GM18517 (cell line): ENCODE results near the gene KLC1.

Experiments
- ATAC-seq: cut with Tn5 transposase; IDR thresholded peaks from one replicate; pipeline ENCODE4 v1.9.1; 2021; ENCODE audit warnings: mild to moderate bottlenecking, moderate library complexity; ENCODE audit not compliant: unreplicated experiment

Gene KLC1

DNA sequence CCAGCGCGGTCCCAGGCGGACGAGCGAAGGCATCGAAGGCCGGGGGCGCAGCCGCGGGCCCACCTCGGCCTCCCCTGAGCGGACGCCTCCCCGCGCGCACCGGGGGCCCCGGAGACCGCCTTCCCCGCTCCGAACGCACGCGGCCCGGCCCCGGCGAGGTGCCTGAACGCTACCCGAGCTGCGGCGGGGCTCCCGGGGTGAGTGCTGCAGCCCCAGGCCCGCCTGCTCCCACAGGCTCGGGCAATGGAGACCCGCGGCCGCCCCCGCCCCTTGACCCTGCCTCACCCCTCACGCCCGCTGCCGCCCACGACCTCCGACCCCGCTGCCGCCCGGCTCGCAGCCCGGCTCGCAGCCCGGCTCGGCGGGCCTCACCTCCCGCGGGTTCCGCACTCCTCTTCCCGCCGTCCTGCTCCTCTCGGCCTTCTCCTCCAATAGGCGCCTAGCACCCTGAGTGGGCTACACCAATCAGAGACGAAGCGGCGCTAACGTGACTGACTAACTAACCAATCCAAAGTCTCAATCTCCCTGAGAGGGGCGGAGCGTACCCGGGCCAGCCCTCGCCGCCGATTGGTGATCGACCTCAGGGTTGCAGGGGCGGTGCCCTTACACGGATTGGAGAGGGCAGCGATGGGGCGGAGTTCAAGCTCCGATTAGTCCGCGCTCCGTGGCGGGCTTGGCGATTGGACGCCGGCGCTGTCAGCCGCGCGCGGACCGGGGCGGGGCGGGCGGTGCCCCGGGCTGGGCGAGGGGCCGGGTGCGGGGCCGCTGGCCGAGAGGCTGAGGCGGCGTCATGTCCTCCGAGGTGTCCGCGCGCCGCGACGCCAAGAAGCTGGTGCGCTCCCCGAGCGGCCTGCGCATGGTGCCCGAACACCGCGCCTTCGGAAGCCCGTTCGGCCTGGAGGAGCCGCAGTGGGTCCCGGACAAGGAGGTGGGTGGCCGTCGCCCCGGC, 86.3 kb downstream of the KLC1 start, which contains the start of the genes XRCC3 and ZFYVE21:
Gene XRCC3, minus strand, starts transcription at position 400 of the 949 bp plus-strand sequence. CDS start 4,364 bp downstream, outside the sequence.
Gene ZFYVE21, plus strand, starts transcription at position 759 of the 949 bp plus-strand sequence. Its CDS starts 32 bp downstream, at position 791.
- peak; percentile 98 for ATAC-seq

DNA sequence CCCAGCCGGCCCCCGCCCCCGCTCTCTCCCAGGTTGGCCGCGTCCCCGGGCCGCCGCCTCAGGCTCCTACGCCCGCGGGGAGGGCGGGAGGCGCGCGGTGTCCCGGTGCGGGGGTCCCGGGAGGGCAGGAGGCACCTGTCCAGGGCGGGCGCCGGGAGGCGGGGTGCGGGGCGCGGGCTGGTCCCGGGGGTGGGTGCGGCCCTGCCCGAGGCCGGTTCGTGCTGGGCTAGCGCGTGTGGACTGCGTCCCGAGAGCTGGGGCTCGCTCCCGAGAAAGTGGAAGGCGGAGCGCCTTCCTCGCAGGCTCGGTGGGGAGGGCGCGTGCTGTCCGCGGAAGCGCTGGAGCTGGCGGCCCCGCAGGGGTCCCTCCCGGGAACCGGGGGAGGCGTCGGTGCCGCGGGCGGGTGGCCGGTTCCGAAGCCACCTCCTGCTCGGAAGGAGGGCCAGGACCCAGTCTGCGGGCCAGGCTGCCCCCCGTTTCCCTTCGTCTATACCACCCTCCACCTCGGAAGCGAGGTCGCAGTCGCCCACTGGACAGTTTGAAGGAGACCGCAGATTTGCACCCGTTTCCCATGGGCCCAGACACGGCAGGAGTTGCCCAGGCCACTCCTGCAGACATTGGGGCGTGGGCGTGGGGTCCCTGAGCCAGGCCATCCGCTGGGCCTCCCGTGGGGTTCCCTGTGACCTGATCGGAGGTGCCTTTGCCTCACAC, 87.2 kb downstream of the KLC1 start:
- ATAC-seq, result no peak

DNA sequence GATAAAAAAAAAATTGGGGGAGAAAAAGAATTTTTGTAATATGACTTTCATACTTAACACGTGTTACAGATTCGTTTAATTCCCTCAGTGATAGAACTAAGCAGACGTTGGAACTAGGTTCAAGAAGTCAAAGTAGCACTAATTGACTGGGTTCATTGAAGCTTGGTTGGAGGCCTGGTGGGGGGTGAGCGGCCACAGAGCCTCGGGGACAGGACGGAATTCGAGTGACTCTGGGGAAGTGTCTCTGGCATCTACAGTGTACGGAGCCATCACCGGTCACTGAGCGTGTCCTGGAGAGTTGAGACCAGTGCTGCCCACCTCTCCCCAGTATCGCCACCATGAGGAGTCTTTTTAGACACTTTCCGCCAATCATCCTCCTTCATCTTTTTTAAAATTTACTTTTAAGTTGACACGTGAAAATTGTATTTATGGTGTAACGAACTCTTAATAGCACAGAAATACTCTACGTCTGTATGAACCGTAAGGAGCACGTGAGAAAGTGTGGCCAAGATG, 87.9 kb downstream of the KLC1 start:
- no peak for ATAC-seq

DNA sequence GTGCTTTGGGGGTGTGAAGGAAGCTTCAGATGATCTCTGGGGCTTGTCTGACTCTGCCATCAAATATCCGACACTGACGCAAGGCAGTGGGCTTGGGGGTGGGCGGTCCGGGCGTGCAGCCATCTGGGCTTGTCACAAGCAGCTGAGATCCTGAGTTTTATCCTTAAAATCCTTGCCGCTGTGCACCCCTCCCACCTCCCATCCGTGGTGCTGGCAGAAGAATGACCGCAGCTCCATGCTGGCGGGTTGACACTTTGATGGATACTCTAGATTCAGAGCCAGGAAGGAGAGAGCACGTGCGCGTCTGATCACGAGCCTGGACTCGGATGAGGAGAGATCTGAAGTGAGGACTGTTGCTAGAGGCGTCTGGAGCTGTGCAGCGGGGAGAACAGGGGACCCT, 89.6 kb downstream of the KLC1 start:
- ATAC-seq, result no peak

DNA sequence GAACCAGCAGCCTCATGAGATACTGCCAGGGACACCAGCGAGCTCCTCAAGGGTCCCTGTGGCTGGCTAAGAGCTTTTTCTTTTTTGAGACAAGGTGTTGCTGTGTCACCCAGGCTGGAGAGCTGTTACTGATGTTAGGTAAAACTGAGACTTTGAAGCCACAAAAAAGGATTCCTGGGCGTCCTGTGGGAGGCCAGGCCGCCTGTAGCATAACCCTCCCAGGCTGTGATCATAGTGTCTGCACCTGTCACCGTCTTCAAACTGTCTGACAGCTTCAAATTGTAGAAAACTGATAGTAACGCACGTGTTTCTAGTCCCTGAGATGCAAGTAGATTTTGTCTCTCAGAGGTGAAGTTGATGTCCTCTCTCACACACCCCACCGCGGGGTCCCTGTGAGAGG, 90.7 kb downstream of the KLC1 start:
- ATAC-seq, result no peak

DNA sequence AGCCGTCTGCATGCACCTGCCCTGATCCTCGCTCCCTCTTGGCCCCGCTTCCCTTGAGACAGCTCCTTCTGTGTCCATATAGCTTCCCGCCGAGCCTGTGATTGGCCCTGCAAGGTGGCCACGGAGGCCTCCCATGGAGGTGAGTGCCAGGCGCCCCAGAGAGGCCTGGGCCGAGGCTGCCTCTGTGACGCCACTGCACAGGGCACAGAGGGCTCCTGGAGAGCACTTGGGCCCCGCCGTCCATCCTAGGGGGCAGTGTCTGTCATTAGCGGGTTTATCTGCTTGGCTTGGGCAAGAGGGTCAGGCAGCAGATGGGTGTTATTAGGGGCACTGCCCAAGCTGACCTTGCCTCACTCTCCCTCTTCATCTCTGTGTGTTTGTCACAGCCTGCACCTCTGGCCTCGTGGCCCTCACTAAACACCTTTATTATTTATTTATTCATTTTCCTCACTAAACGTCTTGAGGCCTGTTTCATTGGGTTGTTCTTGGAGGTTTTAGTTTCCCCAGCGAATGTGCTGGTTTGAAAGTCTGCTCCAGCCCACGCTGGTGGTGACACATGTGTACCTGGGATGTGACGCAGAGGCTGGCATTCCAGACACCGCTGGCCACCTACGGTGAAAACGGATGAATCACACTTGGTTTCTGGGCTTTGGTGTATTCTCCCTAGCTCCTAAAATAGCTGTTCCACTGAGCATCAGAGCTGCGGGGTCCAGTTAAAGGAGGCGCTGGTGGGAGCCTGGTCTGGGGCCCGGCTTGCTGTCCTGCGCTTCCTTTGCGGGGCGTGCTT, 92.5 kb downstream of the KLC1 start:
- no peak for ATAC-seq

DNA sequence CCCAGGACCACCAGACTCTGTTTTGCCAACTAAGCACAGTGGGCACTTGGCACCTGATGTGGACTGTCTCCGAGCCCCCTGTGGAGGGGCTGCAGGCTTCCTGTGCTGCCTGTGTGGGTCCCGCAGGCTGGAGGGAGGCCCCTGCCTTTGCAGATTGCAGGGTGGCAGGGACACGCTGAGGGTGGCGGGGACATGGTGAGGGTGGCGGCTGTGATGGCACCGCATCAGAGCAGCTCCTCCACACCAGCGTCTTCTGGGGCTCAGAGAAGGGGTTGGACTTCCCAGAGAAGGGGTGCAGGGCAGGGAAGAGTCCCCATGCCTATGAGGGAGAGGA, 94.7 kb downstream of the KLC1 start:
- ATAC-seq, result no peak

DNA sequence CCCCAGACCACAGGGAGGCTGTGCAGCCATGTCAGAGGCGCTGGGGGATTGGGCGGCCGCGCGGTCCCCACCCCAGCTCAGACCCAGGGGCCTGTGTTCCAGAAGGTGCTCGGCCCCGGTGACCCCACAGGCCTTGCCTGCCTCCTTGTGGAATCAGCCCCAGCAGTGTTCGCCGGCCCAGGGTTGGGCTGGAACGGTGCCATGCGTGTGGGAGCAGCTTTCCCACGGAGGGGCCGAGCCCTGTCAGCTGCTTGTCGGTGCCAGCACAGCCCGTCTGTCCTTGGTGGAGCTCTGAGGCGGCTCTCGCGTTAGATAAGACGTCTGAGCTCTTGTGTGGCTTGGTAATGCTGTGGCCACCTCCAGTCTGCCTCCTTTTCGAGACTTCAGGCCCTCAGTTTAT, 95.1 kb downstream of the KLC1 start:
- no peak for ATAC-seq

DNA sequence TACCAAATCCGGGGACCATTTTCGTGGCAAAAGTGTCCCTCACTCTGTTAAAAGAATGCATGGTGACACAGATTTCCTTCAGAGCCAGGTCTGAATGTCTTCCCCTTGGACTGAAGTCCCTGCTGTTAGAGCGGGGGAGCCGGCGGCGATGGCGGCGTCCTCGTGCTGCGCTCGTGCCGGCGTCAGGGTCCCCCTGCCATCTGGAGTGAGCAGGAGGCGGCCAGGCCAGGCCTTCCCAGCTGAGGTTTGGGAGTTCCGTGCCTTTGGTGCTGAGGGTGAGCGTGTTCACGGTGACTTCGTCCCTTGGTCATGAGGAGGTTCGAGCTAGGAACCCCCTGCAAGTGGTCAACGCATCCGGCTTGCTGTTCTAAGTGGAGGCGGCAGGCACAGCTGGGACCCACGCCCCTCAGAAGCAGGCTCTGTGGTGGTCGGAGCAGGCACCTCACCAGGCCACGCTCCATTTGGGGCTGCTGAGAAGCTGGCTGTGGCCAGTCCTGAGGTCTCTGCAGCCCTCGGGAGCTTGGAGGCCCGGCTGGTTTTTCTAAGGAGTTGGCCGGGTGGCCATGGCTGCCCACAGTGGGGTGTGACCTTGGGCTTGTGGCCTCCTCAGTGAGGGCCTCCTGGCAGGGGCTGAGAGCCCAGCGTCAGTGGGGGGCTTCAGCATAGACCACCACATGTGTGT, 96.1 kb downstream of the KLC1 start:
- ATAC-seq, result no peak

DNA sequence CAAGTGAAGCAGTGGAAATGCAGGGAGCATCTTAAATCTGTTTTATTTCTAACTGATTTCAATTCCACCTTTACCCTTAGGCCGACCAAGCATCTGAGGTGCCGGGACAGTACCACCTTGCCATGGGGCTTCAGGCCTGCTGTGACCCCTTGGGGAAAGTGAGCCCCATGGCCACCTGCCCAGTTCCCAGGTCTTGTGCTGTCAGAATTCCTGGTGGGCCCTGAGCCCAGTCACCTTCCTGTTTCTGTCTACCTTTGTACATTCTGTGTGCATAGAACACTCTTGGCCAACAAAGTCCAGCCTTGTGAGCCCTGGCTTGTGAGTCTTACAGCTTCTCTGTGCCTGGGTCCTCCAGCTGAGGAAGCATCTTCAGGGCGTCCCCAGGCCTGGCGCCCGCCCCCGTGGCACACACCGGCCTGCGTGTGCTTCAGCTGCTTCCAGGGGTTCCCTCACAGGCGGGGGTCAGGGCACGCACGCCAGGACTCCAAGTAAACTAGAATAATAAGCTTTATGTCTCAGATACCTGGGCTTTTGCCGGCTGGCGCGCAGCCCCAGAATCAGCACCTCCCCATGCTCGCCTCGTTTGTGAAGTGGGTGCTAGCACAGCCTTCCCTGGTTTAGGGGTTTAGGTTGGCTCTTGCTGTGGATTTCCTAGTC, 96.9 kb downstream of the KLC1 start:
- no peak for ATAC-seq

DNA sequence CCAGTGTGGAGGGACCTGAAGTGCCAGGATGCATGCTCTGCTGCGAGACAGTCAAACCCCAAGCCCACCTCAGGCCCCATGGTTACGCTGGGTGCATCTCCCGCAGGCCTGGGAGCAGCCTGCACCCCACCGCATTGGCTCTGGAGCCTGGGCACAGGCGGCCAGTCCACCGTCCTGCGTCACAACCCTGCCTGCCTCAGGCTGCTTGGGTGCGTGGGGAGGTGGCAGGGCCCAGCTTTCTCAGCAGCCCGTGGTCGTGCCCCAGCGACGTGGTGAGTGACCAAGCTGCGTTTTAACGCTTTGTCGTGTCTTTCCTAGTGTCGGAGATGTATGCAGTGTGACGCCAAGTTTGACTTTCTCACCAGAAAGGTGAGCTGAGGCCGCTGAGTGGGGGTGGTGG, 97.5 kb downstream of the KLC1 start:
- no peak for ATAC-seq

DNA sequence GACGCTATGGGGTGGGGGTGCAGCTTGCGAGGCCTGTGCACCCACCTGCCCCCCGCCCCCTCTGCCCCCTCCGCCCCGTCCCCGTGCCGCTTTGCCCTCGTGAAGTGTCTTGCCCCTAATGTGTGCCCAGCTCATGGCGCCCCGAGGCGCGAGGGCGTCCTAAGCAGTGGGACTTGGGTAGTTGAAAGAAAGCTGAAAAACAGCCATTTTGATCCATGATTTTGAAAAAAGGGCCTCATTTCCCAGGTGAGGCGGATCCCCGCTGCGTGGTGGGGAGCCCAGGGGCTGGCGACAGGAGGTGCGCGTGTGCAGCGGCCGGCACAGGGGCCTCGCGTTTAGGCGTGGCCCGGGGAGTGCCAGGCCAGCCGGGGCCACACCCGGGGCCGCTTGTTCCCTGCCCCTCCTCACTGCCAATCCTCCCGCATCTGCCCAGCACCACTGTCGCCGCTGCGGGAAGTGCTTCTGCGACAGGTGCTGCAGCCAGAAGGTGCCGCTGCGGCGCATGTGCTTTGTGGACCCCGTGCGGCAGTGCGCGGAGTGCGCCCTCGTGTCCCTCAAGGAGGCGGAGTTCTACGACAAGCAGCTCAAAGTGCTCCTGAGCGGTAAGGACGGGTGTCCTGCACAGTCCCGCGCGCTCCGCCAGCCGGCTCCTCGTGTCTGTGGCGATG, 98.4 kb downstream of the KLC1 start:
- no peak for ATAC-seq

DNA sequence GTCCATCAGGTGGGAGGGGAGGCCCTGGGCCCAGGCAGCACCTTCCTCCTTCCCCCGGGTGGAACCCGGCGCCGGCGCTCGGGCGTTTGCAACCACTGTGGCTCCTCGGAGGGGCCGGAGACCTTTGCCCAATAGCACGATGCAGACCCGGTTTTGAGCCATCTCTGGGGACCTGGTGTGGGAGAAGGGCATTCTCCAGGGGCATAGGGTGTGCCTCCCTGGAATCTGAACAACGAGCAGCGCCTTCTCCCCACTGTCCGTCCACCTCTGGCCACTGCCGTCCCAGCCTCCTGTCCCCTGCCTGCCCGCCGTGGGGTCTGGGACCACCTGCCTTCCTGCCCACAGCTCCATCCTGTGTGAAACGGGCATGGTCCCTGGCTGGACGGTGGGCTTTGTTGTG, 99.1 kb downstream of the KLC1 start:
- ATAC-seq, result no peak

DNA sequence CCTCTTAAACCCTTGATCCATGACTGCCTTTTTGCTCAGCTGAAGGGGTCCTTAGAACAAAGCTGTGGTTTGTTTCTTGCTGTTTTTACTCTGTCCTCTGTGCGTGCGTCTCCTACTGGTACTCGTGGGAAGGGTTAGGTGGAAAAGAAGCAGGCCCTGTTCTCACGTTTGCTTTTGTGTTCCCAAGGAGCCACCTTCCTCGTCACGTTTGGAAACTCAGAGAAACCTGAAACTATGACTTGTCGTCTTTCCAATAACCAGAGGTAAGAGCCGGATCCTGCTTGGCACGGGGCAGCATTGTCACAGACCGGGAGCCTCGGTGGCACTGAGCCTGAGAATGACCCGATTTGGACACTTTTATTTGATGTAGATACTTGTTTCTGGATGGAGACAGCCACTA, 99.7 kb downstream of the KLC1 start:
- ATAC-seq, result no peak

DNA sequence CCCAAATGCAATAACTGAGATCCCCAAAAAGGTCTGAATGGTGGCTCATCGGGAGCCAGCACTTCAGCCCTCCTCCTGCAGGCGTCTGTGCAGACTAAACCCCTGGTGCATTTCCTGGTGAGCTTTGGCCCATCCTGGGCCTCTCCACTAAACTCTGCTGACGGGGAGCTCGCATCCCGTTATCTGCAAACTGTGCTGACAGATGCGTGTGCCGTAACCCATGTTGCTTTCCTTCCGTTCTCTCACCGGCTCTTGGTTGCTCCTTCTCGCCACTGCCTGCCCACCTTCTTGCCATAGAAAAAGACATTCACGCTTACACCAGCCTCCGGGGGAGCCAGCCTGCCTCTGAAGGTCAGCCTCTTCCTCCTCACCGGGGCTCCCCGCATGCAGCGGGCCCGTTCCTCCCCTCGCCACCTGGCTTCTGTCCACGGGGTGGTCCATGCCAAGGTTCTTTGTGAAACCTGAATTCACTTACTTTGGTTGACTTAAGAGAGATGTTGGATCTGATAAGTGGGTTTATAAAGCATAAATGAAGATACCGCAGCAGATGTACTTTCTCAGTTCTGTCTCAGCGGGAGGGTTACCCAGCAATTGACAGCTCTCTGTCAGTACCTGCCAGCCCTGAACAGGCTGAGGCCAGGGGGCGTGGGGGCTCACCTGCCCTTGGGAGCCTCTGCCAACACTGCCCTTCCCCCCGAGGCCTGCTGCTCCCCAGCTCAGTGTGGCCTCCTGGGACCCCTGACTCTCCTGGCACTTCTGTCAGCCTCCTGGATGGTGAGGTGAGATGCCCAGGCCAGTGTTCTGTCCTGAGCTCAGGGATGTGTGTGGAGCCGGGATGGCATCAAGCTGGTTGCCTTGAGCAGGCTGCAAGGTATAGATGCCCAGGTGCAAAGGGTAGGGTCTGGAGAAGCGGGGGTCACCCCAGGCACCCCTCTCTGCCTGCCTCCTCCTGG, 100.8 kb downstream of the KLC1 start:
- no peak for ATAC-seq

DNA sequence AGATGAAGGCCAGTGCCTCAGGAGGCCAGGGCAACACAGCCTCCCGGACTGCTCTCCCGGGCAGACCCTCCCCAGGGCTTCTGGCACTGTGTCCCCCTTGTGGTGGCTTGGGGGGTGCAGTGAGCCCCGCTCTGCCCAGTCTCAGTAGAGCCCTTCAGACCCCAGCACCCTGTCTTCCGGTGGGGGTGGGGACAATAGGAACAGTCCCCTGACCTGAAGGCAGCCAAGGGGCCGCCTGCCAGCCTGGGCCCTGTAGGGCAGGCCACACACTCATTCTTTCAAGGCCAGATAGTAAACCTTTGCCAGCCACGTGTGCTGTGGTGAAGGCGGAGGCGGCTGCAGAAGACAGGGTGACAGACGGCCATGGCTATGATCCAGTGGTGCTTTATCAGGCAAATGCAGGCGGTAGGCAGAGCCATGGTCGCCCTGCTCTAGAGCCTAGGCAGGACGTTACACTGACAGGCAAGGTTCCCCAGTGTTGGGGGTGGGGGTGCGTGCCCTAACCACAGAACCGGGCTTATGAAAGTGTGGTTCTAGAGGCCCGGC, 101.6 kb downstream of the KLC1 start:
- ATAC-seq, result no peak

DNA sequence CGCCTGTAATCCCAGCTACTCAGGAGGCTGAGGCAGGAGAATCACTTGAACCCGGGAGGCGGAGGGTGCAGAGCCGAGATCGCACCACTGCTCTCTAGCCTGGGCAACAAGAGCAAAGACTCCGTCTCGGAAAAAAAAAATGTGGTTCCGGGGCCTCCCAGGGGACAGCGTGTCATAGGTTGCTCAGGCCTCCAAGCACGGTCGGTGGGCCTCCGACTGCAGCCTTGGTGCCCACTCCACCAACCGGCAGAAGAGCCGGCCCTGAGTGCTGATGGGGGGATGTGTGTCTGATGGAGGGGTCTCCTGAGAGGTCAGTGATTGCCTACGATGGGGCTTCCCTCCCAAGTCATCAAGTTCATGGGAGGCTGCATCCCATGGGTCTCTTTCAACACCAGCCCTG, 102.5 kb downstream of the KLC1 start:
- no peak for ATAC-seq
